Activated CD4-positive, CD25-positive, alpha-beta regulatory T cell treated with anti-CD3 and anti-CD28 coated beads, Interleukin-2, amount 50 U/mL, for 72 hours (primary cell): ENCODE measurements around the gene STRAP.

Source experiments
- DNase-seq: peaks from one replicate; pipeline ENCODE4 v3.0.0; 2021

Gene STRAP, protein sequence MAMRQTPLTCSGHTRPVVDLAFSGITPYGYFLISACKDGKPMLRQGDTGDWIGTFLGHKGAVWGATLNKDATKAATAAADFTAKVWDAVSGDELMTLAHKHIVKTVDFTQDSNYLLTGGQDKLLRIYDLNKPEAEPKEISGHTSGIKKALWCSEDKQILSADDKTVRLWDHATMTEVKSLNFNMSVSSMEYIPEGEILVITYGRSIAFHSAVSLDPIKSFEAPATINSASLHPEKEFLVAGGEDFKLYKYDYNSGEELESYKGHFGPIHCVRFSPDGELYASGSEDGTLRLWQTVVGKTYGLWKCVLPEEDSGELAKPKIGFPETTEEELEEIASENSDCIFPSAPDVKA

DNA sequence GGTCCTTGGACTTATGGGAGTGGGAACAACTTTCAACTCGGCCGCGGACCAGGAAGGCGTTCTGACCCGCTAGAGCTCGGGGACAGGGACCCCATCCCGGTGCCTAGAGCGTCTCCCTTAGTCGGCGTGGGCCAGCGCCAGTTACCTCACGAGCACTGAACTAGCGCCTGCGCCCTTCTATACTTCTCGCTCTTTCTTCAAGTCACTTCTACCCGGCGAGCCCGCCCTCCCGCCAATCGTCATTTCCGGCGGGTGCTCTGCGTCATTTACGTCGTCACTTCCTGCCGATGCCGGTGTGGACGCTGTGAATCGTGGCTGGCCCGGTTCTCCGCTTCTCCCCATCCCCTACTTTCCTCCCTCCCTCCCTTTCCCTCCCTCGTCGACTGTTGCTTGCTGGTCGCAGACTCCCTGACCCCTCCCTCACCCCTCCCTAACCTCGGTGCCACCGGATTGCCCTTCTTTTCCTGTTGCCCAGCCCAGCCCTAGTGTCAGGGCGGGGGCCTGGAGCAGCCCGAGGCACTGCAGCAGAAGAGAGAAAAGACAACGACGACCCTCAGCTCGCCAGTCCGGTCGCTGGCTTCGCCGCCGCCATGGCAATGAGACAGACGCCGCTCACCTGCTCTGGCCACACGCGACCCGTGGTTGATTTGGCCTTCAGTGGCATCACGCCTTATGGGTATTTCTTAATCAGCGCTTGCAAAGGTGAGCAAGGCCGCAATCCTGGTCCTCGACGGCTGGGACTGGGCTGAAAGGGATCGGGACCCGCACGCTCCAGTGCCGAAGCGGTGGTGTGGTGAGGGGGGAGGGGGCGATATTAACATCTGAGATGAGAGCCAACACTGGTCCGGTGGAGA is at the start of gene STRAP:
TSS of gene STRAP (plus strand) at position 270 of the 854 bp plus-strand sequence. CDS start at position 591, 321 bp downstream.
- peak; percentile 92 for DNase-seq

DNA sequence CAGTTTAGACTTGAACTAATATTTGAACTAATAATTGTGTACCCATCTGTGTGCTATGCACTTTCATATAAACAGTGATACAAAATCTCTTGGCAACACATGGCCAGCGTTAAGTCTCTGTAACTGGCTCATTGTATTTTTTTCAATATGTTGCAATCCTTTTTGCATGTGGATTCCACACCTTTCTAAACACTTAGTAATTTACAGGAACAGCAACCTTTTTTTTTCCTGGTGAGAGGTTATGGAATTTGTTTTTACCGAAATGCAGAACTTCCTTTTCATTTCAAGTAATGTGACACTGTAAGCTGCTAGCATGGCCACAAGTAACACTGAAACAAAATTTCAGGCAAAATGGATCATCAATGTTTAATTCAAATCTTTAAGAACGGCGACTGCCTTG is 47.6 kb upstream of the STRAP start:
- DNase-seq, result no peak

DNA sequence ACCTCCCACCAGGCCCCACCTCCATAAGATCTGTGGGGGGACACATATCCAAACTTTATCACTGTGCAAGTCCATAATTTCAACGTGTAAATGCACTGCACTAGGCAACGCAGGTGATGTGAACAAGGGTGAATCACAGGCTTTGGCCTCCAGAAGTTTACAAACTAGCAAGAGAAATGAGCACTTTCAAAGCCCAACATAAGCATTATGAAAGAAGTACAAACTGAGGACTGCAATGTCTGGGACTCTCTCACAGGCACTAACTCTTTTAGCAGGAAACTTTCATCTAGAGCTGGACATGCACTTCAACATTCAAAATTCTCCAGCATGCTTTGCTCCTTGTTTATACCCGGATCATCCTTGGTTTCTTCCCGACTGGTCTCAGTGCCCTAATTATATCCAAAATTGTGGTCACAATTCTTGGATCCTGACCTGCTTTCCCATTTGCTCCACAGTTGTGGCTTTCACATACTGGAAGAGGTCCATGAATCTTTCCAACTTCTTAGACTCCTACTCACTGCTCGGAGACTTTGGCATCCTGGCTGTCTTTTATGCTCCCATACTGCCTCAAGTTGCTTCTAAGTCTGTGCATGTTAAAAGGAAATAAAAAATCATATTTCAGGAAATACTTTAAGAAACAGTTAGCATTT is 44.9 kb upstream of the STRAP start:
- DNase-seq, result no peak

DNA sequence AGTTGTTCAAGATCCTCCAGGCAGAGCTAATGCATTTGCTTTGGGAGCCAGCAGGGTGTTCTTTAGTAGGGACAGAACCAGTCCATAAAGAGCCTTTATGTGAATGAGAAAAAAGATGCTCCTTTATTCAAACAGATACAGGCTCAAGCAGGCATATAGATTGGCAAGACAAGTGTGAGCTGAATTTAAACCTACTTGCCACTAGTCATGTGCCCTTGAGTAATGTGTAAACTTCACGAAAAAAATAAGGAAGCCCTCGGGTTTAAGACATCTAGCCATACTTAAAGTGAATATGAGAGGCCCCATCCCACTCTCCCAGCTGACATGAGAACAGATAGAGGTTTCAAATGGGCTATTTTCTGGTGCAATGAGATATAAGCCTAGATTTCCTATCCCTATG is 43.1 kb upstream of the STRAP start:
- no peak for DNase-seq

DNA sequence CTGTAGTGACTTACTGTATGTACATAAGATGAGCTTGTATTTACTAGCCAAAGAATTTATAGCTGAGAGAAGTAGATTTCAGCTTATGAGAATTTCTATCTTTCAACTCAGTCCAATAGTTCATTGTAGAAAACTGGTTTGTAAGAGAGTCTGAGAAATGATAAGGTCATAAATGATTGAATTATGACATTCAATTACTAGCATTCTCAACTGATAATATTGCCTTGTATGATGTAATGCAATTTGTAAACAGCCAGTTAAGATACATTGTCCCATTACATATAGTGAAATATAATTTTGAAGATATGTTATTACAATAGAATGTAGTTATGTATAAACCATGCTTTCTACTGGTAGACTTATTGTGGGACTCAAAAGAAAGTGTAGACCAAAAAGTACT is 42.5 kb upstream of the STRAP start:
- DNase-seq, result no peak

DNA sequence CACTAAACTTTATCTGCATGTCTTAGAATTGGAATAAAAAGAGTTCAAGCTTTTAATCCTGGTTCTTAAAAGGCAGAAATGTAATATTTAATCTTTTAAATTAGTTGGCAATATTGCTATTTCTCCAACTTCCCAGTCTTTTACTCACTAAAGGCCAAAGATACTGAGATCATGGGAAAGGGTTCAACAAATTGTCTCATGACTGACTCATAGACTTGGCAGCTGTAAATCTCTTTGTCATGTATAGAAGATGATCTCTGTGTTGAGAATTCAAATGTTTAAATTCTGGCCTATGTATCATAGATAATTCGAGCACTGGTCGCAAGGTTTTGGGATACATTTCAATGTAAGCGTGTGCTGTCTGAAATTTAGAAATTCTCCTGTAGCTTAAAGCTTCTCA is 40.1 kb upstream of the STRAP start:
- no peak for DNase-seq

DNA sequence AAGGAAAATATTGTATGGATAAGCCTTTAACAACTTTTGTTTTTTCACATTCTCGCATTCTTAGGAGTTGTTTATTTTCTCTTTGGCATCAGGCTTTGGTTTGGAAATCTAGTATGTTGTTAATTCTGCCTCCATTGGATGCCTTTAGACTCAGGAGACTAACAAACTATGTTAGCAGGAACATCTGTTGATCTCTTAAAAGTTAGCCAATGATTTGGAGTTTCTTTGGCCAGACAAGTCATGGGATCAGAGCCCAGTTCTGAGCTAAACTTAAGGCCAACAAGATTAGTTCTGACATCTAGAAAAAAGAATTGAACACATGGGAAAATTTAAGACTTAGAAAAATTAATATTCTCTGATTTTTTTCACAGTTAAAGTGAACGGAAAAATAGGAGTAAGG is 35.3 kb upstream of the STRAP start:
- no peak for DNase-seq

DNA sequence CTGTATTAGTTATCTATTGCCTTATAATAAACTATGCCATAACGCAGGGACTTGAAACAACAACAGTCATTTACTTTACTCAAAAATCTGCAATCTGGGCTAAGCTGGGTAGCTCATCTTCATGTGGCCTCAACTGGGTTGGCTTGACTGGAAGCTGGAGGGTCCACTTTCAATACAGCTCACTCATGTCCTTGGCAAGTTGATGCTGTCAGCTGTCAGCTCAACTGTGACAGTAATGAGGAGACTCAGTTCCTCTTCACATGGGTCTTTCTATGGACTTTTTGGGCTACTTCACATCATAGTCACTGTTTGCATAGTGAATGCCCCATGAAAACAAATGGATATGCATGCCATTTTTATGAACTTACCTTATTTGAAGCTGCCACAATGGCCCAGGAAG is 33.6 kb upstream of the STRAP start:
- DNase-seq, result no peak

DNA sequence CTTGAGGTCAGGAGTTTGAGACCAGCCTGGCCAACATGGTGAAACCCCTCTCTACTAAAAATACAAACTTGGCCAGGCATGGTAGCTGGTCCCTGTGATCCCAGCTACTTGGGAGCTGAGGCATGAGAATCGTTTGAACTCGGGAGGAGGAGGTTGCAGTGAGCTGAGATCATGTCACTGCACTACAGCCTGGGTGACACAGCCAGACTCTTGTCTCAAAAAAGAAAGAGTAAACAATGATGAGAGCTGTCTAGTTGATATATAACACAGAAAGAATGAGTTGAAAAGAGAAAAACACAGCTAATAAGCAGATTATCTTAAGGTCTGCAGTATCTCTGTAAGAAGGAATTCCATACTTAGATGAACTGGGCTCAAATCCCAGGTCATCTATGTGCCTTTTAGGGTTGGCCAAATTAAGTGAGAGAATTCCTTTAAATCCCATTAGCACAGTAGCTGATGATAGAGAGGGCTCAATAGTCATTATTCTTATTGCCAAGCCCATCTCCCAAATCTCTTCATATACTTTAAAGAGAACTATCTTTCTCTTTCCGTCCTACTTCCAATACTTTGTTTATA is 31.1 kb upstream of the STRAP start:
- no peak for DNase-seq

DNA sequence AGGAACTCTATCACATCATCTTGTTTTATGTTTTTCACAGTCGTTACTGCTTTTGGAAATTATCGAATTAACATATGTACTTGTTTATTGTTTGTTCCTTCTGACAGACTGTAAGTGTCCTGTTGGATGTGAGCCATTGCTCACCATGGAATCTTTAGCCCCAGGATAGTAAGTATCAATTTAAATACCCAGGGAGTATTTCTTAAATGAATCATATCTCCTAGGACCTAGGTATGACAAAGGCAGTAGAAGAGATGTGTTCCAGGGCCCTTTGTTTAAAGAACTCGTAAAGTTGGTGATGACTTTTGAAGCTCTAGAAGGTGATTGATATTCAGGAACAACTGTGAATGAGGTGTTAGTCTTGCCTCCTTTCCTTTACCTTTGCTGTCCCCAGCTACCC is 30.3 kb upstream of the STRAP start:
- no peak for DNase-seq

DNA sequence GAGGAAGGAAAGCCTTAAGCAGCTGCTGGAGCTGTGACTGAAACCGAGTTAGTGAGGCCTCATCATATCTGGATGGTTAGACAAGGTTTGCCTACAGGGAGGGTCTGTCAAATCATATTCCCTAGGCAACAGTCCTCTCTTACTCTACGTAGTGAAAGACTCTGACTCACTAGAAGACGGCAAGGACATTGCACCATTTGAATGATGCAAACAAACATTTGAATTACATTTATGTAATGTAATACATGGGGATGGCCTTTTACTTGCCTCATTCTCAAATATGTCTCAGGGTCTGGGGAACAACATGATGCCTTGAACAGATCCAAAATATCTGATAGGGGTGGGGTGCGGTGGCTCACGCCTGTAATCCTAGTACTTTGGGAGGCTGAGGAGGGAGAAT is 29.8 kb upstream of the STRAP start:
- no peak for DNase-seq

DNA sequence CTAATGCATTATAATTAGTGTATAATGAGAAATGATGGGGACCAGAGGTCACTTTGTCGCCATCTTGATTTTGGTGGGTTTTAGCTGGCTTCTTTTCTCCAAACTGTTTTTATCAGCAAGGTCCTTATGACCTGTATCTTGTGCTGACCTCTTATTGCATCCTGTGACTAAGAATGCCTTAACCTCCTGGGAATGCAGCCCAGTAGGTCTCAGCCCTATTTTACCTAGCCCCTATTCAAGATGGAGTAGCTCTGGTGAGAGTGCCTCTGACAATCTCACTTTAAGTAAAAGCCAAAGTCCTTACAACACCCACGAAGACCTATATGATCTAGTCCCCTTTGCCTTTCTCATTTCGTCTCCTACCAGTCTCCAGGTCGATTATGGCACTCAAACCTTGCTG is 28.3 kb upstream of the STRAP start:
- DNase-seq, result no peak

DNA sequence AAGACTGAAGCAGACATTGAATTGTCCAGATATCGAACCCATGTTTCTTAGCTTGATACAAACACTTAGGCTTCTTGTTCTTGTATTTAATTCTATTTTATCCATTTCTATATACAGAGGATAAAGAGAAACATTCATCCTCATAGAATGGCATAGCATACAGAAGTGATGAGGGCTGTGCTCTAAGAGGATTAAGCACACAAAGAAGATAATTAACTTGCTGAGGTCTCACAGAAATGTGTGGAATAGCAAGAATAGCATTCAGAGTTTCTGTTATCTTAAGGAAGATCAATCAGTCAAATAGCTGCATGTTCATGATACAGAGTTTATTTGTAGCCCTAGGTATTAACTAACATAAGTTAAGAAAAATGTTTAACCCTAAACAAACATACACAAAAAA is 27.3 kb upstream of the STRAP start:
- no peak for DNase-seq

DNA sequence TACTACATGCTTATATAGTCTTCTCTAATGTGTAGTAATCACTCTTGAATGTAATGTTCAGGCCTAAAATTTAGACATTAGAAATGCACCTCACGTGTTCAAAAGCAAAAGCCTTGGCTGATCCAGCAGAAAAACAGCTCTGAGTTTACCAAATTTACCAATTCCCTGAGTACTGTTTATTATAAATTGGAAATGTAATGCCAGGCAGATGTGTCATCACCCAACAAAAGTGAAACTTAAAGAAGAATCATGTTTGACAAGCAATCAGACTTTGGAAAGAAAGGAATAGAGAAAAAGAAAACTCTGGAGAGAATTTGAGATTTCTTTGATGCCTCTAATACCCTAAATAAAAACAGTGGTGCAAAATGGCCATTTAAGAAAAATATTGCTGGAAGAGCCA is 26.5 kb upstream of the STRAP start:
- no peak for DNase-seq

DNA sequence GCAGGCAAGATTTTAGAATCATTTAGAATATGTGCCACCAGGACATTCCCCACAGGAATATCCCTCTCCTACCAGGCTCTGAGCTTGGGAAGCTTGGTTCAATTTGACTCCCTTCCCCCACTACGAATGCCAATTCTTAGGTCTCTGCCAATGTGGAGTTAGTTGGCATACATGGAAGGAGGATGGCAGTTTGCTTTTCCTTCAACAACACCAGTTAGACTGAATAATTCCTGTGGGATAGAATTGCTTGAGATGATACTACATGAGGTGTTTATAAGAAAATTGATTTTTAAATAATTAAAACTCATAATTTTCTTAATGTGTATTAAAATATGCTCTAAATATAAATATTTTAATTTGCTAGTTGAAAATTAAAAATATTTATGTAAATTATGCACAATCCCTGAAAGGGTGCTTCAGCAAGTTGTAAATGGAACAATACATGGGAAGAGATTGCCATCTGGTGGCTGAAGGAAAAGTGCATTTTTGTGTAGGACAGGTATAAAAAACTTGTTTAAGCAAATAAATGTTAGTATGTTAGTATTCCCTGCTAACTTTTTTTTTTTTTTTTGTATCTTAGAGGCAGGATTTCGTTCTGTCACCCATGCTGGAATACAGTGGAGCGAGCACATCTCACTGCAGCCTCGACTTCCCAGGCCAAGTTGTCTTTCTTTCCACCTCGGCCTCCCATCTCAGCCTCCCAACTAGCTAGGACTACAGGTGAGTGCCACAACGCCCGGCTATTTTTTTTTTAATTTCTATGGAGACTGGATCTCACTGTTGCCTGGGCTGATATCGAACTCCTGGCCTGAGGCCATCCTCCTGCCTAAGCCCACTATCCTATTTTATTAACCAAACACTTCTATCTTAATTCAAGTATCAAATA is 25.8 kb upstream of the STRAP start:
- no peak for DNase-seq

DNA sequence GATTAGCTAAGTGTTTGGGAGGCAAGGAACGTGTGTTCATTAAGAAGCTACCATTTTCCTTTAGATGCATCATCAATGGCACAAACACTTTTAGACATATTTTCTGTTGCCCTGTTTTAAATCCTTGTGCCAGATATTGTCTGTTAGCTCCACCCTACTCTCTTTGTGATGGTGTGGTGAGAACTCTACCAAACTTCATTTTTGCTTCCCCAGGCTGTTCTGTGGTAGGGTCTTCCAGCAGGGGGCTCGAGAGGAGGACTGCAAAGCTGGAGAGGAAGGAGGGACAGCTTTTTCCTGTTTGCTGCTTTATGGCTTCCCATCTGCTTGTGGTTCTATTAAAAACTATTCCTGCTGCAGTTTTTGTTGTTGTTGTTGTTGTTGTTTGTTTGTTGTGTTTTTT is 23.8 kb upstream of the STRAP start:
- no peak for DNase-seq

DNA sequence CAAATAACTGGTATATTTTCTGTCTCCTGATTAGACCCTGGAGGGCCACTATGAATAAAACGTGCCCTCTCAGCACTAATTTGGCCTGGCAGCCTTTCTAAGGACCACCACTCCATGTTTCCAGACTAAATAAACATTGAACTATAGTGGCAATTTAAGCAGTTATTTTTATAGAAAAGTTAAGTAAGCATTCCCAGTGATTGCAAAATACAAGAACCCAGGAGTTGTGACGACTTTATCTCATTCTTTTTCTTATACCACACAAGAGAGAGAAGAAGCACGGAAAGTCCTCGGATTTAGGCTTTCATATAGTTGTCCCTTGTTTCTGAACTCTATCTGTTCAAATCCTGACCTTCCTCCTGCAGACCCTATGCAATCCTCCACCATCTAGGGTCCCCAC is 23.1 kb upstream of the STRAP start:
- no peak for DNase-seq

DNA sequence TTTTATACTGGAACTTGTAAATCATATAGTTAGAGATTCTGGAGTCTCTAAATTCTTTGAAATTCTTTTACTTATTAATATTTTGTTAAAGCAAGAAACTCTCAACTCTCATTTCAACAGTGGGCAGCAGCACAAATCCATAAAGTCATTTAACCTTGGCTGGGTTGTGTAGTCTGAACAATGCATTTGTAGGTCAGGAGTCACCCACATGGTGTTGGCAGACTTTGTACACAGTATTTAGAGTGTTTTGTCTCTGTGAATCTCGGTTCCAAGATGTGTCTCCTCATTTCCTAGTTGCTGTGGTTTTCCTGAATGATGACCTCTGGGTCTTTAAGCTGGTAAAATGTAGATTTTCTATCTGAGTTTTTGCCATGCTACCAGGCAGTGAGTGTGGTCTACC is 20.8 kb upstream of the STRAP start:
- no peak for DNase-seq

DNA sequence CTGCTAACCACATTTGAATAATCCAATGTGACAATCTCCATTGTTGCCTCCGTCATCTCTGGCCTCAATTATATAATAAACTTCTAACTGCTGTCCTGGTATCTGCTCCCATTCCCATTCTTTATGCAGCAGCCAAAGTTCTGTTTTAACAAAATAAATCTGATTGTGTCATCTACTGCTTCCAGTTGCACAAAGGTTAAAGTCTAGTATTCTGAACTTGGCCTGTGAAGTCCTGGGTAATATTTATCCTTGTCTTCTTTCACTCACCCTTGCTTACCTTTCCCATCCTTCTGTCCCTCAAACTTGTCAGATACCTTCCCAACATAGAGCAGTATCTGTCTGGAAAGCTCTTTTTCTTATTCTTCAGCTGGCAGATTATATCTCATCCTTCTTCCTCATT is 19.3 kb upstream of the STRAP start:
- no peak for DNase-seq

DNA sequence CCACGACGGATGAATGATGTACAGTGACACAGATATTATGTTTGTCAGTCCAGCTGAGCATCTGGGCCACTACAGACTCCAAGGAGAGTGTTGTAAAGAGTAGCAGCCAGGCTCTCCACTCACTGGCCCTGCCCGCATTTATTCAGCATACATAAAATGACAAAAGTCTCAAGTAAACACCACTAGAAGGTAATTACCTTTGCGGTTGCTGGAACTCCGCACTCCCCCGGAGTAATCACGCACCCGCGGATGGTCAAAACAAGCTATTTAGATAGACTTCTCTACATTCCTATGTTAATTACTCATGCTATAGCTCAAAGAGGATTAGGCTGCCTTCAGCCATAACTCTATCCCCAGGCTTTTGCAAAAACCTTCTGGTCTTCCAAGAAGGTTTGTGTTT is 18.8 kb upstream of the STRAP start:
- DNase-seq, result no peak

DNA sequence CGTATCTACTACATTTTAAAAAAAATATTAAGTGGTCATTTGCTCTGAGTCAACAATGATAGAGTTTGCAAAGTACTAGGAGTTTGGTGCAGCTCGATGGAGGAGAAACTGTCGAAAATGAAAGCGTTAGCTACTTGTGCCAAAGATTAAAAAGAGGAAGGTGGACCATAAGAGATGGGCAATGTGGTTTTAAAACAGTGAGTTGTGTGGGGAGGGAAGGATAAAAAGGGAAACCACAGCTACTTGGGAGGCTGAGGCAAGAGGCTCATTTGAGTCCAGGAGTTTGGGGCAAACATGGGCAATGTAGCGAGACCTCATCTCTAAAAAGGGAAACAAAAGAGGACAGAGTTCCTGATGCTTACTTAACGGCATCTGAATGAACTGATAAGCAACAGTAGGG is 18.2 kb upstream of the STRAP start:
- no peak for DNase-seq

DNA sequence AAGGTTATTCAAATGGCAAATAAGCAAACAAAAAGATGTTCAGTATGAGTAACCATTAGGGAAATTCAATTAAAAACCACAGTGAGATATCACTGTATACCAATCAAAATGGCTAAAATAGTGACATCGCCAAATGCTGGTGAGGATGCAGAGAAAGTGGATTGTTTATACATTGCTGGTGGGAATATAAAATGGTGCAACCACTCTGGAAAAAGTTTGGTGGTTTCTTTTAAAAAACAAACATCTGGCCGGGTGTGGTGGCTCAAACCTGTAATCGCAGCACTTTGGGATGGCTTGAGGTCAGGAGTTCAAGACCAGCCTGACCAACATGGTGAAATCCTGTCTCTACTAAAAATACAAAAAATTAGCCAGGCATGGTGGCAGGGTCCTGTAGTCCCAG is 14.0 kb upstream of the STRAP start:
- no peak for DNase-seq

DNA sequence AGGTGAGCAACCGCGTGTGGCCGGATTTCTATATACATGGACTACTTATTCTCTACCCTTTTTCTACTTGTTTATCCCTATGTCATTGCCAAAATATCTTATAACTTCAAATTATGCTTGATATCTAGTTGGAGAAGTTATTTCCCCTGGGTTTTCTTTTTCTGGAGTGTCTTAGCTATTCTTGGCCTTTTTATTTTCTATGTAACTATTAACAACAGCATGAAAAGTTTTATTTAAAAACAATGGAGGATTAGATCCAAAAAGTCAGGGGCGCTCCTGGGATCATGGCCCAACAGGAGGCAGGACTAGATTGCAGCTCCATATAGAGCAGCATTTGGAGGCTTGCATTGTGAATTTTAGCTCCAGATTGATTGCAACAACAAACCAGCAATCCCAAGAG is 8.6 kb upstream of the STRAP start:
- no peak for DNase-seq
